NT2/D1 (cell line): Measurements from ENCODE around the gene NAA40.

ENCODE experiments used
- SUZ12 ChIP-seq: IDR thresholded peaks from 2 replicates; pipeline ENCODE4 v1.6.1; 2011; ENCODE audit not compliant: insufficient read length, insufficient read depth; ENCODE audit errors: extremely low read depth
- ZNF274 ChIP-seq: IDR thresholded peaks from 2 replicates; pipeline ENCODE4 v1.6.1; 2011; ENCODE audit warnings: mild to moderate bottlenecking, low read depth, low read length

DNA sequence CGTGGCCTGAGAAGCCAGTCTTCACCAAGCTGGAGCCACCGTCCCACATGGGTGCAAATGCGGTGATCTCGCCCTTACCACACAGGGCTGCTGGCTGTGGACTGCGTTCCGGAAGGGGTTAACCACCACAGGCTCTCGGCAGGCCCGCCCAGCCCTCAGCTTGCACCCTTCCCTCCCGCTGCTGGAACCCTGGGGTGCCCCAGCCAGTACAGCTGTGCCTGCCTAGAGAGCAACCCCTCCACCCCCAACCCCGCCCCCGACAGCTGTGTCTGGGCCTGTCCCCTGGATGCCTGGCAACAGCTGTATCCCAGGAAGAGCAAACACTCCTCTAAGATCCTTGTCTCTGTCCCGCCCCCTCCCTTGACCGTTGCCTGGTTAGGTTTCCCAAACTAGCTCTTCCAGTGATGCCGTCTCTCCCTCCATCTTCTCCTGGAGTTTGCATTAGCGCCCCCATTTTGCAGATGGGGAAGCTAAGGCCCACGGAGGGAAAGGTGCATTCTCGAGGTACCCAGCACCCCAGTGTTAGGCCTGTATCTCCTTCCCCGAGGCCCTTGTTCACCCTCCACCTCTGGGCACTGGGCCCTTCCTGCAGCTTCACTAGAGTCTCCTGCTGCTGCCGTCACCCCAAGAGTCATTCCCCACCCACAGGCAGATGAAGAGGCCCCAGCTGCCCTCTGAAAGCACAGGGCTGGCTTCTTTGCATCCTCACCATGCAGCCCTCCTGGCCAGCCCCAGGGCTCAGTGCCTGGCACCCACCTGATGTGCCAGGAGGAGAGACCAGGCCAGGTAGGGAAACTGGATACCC lies 23.0 kb downstream of the NAA40 start:
- TF ChIP-seq SUZ12 (no peak), ZNF274 (no peak)
